Heart left ventricle (tissue), 13 donors: ENCODE results near the gene CD63.

Source experiments
- CTCF ChIP-seq, 12 donors: fragments of 200-600 bp; sonication (generic) in 4 of 12; IDR thresholded peaks; one replicate each; pipeline versions ENCODE4 v1.5.0 to v1.8.0; 2018 to 2022; ENCODE audit warnings: antibody characterized with exemption in 12 of 12, mild to moderate bottlenecking in 5 of 12
- POLR2A ChIP-seq, 2 donors: fragments of 450-650 bp; IDR thresholded peaks; one replicate each; pipeline ENCODE4 v1.6.1; 2017; ENCODE audit warnings: antibody characterized with exemption in 2 of 2, mild to moderate bottlenecking in 2 of 2, moderate library complexity in 2 of 2
- donor health status: ischemic (EF 13 %, LVEDD 7.1; RV severe dilation, severe dysfunction).
- donor health status: DM: no; HTN: yes; CAD: no.
- donor health status: DM: no; HTN: no; CAD: no.
- donor health status: ischemic (EF 25% LVEDD 6.9; RV normal size, moderate dysfunction).
- donor health status: ischemic (EF 25% LVEDD 5.7; RV mildly dilated, moderate dysfunction).
- donor health status: ischemic (EF 35%, LVEDD 5.7; RV mildly dilated, moderate dysfunction).
- donor health status: nonischemic (EF 11% LVEDD 7.7; RV severe dilation, severe dysfunction).
- donor health status: DM: yes; HTN: yes; CAD: no.
- donor health status: PGD.
- donor health status: ischemic (EF 29% LVEDD 5.4; RV normal size, mild dysfunction).
- donor health status: nonischemic (EF 23%, LVEDD 6.1; RV moderate dilation, normal function).

GRCh38 chr12:55713721-55714120, 15.1 kb downstream of the CD63 start:
- TF ChIP-seq CTCF (IDR thresholded peaks at IDR 0.05) = no peak
- no peak for TF ChIP-seq POLR2A (IDR thresholded peaks at IDR 0.05)
